Stomach (tissue), 9 donors: Measurements from ENCODE around the gene NDUFAF2. TPM values are rescaled to one million over a fixed set of nuclear protein-coding genes. Genes with fewer than 3 reads are reported as not detected.

Experiments used
- DNase-seq, 2 donors: peaks; one replicate each; pipeline versions ENCODE4 v3.0.0 to v3.0.0-alpha.2; 2013 to 2019
- H3K27ac ChIP-seq, 5 donors: fragments of 200-600 bp in 4 of 5; sonication (generic) in 4 of 5; one replicate each; pipeline ENCODE4 v1.5.1; 2013 to 2019; ENCODE audit warnings: mild to moderate bottlenecking in 1 of 5, moderate library complexity in 1 of 5
- H3K27me3 ChIP-seq, 3 donors: fragments of 200-600 bp; sonication (generic); one replicate each; pipeline ENCODE4 v1.5.1; 2017 to 2019; ENCODE audit warnings: mixed run types in 1 of 3
- H3K36me3 ChIP-seq, 4 donors: fragments of 200-600 bp; sonication (generic); 1 replicate in 3 of 4; 2 replicates in 1 of 4; pipeline ENCODE4 v1.5.1; 2016 to 2019
- H3K4me1 ChIP-seq, 4 donors: fragments of 200-600 bp; sonication (generic); one replicate each; pipeline ENCODE4 v1.5.1; 2016 to 2019
- H3K4me3 ChIP-seq, 4 donors: fragments of 200-600 bp; sonication (generic) in 3 of 4; one replicate each; pipeline ENCODE4 v1.5.1; 2016 to 2019; ENCODE audit warnings: mild to moderate bottlenecking in 1 of 4
- H3K9me3 ChIP-seq, 4 donors: fragments of 200-600 bp; sonication (generic); one replicate each; pipeline ENCODE4 v1.5.1; 2016 to 2019
- CTCF ChIP-seq, 7 experiments: fragments of 450-650 bp in 4 of 7; fragments of 200-600 bp in 3 of 7; sonication (generic) in 3 of 7; IDR thresholded peaks; one replicate each; pipeline ENCODE4 v1.5.1; 2016 to 2019; ENCODE audit warnings: antibody characterized with exemption in 7 of 7, control low read depth in 2 of 7, mild to moderate bottlenecking in 1 of 7
- EP300 ChIP-seq: sonication (generic); formaldehyde crosslinking; IDR thresholded peaks from one replicate; pipeline ENCODE4 v1.6.1; 2017; ENCODE audit warnings: antibody characterized with exemption
- POLR2A ChIP-seq, 4 donors: fragments of 450-650 bp; IDR thresholded peaks; one replicate each; pipeline ENCODE4 v1.6.1; 2016; ENCODE audit warnings: antibody characterized with exemption in 4 of 4, control low read depth in 2 of 4, mild to moderate bottlenecking in 1 of 4, moderate library complexity in 1 of 4
- POLR2AphosphoS5 ChIP-seq, 3 donors: sonication (generic); formaldehyde crosslinking; IDR thresholded peaks; one replicate each; pipeline ENCODE4 v1.6.1; 2016; ENCODE audit warnings: antibody characterized with exemption in 3 of 3
- WGBS, 5 donors: extraction: QIAGEN DNeasy Blood & Tissue Kit in 3 of 5; methylation state at CpG; one replicate each; pipeline versions ENCODE4 v1.1.5 to v1.1.7; 2013 to 2018; 5-methylcytosine and 5-hydroxymethylcytosine counted together
- intact Hi-C: fragments of 100-400 bp; cut with DNase I; formaldehyde crosslinking; loops from one replicate; pipeline ENCODE4 v1.15.1; 2023; ENCODE audit warnings: low total_unique reads
- polyA plus RNA-seq, 3 donors: library from polyadenylated mRNA; stranded (reverse); fragments of 200-250 nt; gene quantifications; one replicate each; pipeline ENCODE4 v1.2.3, GENCODE V29; 2013
- total RNA-seq, 5 donors: library from RNA; depleted of rRNA; stranded (reverse); fragments of >200 nt; gene quantifications; one replicate each; pipeline versions ENCODE4 v1.1.0 to v1.2.3, GENCODE V29; 2014 to 2016
- donor health status: healthy with polysubstance abuse.
- donor health status: Bipolar disorder and iron deficiency.
- donor health status: healthy.

The NDUFAF2 gene
- total and polyA plus RNA-seq, 8 donors, result 3.5 to 61.9 (median 29.3) TPM

DNA sequence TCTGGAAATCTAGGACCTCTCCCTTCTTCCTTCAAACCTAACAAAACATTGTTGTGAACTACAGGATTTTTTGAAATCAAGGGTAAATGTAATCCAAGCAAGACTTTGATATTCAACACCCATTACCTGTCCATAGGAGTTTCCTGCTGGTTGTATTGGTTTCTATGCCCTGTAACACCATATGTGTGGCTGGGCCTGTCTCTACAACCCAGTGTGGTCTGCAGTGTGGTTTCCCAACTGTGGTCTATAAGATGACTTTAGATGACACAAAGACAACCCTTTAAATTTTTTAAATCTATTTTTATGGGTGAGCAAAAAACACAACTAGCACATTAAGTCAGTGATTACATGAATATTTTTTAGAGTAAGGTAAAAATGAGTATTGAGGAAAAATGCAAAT is 124.1 kb downstream of the NDUFAF2 start:
- no peaks in the 10 kb centered on the region for H3K9me3 ChIP-seq

DNA sequence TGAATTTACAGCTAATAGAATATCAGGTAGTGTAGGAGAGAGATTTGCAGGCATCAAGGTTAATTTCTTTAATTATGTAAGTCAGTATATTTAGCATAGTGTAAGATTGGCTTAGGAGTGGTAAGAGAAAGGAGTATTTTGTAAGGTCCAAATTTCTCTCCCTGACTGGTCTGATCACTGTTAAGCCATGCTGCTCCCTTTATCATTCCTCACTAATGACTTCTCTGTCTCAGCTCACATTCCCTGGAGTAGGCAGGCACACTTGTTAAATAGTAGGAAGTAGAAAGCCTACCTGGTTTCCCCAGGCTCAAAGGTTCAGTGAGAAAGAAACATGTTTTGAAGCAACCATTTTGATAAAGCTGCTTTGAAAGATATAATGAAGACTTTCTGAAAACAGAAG is 126.5 kb downstream of the NDUFAF2 start:
- DNase-seq, result peak in 1 of 2 donors; percentile 27
- Histone ChIP-seq H3K36me3 (peaks cover 0 to 13% (median 7%) of the 10 kb centered on the region in 4 donors), H3K27ac (no peak overlapping the region), H3K4me3 (no peak overlapping the region), H3K4me1 (no peaks in the 10 kb centered on the region), H3K27me3 (no peaks in the 10 kb centered on the region), H3K9me3 (no peaks in the 10 kb centered on the region)
- intact Hi-C loops, result no loop called here
- TF ChIP-seq CTCF (IDR thresholded peaks at IDR 0.05), result no peak
- no peak for TF ChIP-seq POLR2A (IDR thresholded peaks at IDR 0.05)
- no peak for TF ChIP-seq EP300
- TF ChIP-seq POLR2AphosphoS5 (IDR thresholded peaks at IDR 0.05), result no peak

More for the DNA sequence above, 124.1 kb downstream of the NDUFAF2 start:
- Histone ChIP-seq H3K36me3 (peaks cover 0 to 4% (median 1%) of the 10 kb centered on the region in 4 donors), H3K27me3 (no peaks in the 10 kb centered on the region), H3K4me1 (no peaks in the 10 kb centered on the region), H3K27ac (no peak overlapping the region), H3K4me3 (no peak overlapping the region)
- TF ChIP-seq EP300 (no peak), CTCF (IDR thresholded peaks at IDR 0.05) (no peak), POLR2AphosphoS5 (IDR thresholded peaks at IDR 0.05) (no peak), POLR2A (IDR thresholded peaks at IDR 0.05) (no peak)
- no peak for DNase-seq
- intact Hi-C loops, result no loop called here

DNA sequence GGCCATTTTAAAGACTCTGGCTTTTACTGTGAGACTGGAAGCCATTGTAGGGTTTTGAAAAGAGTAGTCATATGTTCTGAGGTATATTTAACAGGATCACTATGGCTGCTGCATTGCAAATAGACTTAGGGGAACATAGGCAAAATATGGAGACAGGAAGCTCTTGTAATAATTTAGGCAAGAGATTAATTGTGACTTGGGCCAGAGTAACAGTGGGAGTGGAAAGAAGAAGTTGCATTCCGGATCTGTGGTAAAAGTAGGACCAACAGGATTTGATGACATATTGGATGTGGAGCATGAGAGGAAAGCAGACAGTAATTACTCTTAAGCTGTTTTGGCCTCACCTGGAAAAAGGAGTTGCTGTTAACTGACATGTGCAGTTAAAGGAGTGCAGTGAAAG is 131.6 kb downstream of the NDUFAF2 start:
- no peak for DNase-seq
- H3K4me3 ChIP-seq, result no peak overlapping the region
- TF ChIP-seq POLR2AphosphoS5 (IDR thresholded peaks at IDR 0.05) (no peak), CTCF (IDR thresholded peaks at IDR 0.05) (no peak), EP300 (no peak), POLR2A (IDR thresholded peaks at IDR 0.05) (no peak)
- H3K27ac ChIP-seq, result no peak overlapping the region
- peaks cover 0 to 13% (median 7%) of the 10 kb centered on the region in 4 donors for H3K36me3 ChIP-seq
- no peaks in the 10 kb centered on the region for H3K27me3 ChIP-seq
- 63 to 85% (median 69%) methylated on average over 1 of the region's 1 CpG for WGBS, 5 donors
- intact Hi-C loops, result no loop called here
- H3K9me3 ChIP-seq, result no peaks in the 10 kb centered on the region
- no peaks in the 10 kb centered on the region for H3K4me1 ChIP-seq

DNA sequence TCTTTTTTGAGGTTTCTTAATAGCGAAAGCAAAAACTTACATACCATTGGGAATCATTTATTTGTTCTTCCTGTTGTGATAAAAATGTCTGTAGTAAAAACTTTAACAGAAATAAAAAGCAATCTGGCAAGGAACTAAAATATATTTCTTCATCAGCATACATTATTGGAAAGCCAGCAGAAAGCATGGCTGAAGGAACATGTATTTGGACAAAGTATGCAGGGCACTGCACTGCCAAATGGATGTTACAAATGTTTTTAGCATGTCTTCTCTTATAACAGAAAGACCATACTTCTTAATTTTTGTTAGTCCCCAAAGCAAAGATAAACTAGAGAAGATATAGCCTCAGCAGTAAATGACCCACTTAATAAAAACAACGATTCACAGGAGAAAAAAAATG is 136.7 kb downstream of the NDUFAF2 start:
- DNase-seq, result peak in 1 of 2 donors; percentile 23
- no peak overlapping the region for H3K4me3 ChIP-seq
- 75 to 89% (median 83%) methylated on average over 2 of the region's 2 CpGs for WGBS, 5 donors
- TF ChIP-seq EP300 (no peak), POLR2A (IDR thresholded peaks at IDR 0.05) (no peak), POLR2AphosphoS5 (IDR thresholded peaks at IDR 0.05) (no peak), CTCF (IDR thresholded peaks at IDR 0.05) (no peak)
- no peaks in the 10 kb centered on the region for H3K27me3 ChIP-seq
- H3K9me3 ChIP-seq, result no peaks in the 10 kb centered on the region
- H3K36me3 ChIP-seq, result peaks cover 0 to 6% (median 2%) of the 10 kb centered on the region in 4 donors
- no peak overlapping the region for H3K27ac ChIP-seq
- H3K4me1 ChIP-seq, result no peaks in the 10 kb centered on the region
- intact Hi-C loops, result no loop called here
